HL-60/S4 treated with phorbol 12-myristate 13-acetate at 8.2 ng/mL for 4 days and 3 days (cell line): ENCODE results near the gene PCSK5.

Source experiments
- in situ Hi-C: fragments of 300-500 bp; cut with MboI; formaldehyde crosslinking; loops from 2 replicates; pipeline ENCODE4 v1.15.0; 2022; ENCODE audit warnings: low sequenced_read_pairs

Gene PCSK5

GRCh38 chr9:76221423-76221822, 330.9 kb downstream of the PCSK5 start:
- in situ Hi-C loops = no loop called here

GRCh38 chr9:76223749-76224340, 333.4 kb downstream of the PCSK5 start:
- in situ Hi-C loops = no loop called here

GRCh38 chr9:76227156-76227555, 336.7 kb downstream of the PCSK5 start:
- in situ Hi-C loops = no loop called here

DNA sequence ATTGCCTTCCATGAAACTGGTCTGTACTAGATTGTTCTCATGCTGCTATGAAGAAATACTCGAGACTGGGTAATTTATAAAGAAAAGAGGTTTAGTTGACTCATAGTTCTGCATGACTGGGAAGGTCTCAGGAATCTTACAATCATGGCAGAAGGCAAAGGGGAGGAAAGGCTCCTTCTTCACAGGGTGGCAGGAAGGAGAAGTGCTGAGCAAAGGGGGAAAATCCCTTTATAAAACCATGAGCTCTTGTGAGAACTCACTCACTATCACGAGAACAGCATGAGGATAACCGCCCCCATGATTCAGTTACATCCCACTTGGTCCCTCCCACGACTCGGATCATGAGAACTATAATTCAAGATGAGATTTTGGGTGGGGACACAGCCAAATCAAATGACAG, 340.5 kb downstream of the PCSK5 start:
- in situ Hi-C loops = no loop called here

DNA sequence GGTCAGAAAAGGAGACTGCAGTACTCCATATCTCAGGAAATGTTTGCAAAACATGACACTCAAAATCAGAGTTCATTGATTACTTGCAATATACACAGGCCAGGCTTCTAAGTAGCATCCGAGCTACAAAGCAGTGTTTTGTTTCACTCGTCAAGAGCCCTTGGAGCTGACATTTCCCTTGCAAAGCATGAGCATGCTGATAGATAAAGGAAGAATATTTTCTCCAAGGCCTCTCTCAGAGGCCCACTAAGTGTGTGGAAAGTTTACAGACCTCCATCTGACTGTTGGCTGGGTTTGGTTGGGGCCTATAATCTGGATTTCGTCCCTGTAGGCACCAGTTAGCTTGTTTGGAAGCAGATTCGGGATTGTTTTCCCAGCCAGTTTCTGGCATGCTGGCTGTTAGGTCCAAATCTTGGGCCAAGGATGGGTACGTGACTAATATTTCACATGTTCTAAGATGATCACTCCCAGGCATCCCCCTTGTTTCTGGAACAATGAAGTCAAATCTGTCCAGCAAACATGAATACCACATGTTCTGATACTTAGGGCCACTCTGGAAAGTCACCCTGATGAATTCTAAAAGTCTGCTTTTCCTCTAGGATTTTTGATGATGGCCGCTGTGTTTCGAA, 342.5 kb downstream of the PCSK5 start:
- in situ Hi-C loops = no loop called here

- in situ Hi-C loops = no loop called here
These were observed 350.1 kb downstream of the PCSK5 start for GRCh38 chr9:76240578-76240977.

GRCh38 chr9:76245518-76245917, 355.0 kb downstream of the PCSK5 start:
- in situ Hi-C loops = no loop called here

GRCh38 chr9:76246680-76247079, 356.2 kb downstream of the PCSK5 start:
- in situ Hi-C loops = no loop called here

DNA sequence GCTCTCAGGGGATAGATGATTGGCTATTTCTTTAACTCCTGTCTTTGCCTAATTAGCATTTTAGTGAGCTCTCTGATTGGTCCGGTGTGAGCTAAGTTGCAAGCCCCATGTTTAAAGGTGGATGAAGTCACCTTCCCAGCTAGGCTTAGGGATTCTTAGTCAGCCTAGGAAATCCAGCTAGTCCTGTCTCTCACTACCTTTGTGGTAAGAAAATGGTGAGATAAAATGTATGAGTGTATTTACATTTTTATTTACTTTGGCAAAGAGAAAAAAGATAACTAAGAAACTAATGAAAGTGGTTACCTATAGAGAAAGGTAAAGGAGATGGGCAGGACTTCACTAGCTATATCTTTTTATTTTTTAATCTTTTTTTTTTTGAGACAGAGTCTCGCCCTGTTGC, 357.0 kb downstream of the PCSK5 start:
- in situ Hi-C loops = no loop called here

- in situ Hi-C loops = no loop called here
These were observed 358.8 kb downstream of the PCSK5 start for GRCh38 chr9:76249309-76249708.

DNA sequence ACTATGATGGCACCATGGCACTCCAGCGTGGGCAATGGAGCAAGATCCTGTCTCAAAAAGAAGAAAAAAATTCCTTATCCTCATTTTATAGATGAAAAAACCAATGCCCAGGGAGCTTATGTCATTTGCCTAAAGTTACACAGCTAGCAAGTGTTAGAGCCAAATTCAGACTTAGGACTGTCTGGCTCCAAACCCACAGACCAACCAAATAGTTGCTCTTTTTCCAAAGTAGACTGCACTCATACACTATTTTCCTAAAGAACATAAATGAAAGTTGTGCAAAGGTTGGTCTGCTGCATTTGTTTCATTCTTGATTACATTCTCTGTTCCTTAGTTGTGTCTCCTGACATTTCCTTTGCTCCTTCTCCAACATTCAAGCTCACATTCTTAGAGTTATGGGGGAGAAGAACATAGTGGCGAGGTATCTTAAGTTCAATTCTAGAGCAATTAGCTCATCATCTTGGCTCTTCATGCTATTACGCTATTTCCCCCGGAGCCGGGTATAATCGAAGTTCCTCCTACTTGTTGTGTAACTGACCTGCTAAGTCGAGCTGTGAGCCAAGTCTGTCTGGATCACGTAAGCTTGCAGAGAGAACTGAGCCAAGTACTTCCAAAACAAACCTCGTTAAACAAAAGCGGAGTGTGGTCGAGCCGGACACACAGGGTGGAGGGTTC, 365.4 kb downstream of the PCSK5 start:
- in situ Hi-C loops = no loop called here

- in situ Hi-C loops = no loop called here
These were observed 366.8 kb downstream of the PCSK5 start for GRCh38 chr9:76257311-76257710.

GRCh38 chr9:76266649-76267283, 376.3 kb downstream of the PCSK5 start:
- in situ Hi-C loops = no loop called here

- in situ Hi-C loops = no loop called here
These were observed 376.8 kb downstream of the PCSK5 start for GRCh38 chr9:76267284-76267652.

GRCh38 chr9:76269789-76270188, 379.3 kb downstream of the PCSK5 start:
- in situ Hi-C loops = no loop called here

- in situ Hi-C loops = no loop called here
These were observed 381.3 kb downstream of the PCSK5 start for GRCh38 chr9:76271755-76272154.

DNA sequence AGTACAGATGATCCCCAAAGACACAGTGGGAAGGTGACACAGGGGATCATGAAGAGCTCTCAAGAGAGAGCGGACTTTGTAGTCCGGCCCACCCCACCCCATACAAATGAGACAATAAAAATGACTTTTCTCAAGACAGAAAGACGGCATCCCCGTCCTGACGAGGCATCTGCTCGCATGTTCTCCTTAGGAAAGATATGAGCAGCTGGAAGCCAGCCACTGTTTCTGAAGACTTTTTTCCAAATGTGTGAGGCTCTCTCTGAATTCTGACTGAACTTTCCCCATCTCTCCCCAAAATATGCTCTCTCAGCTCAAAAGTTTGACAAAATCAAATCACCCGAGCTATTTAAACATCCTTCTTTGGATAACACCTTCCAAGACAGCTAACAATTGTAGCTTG, 398.6 kb downstream of the PCSK5 start:
- in situ Hi-C loops = no loop called here

DNA sequence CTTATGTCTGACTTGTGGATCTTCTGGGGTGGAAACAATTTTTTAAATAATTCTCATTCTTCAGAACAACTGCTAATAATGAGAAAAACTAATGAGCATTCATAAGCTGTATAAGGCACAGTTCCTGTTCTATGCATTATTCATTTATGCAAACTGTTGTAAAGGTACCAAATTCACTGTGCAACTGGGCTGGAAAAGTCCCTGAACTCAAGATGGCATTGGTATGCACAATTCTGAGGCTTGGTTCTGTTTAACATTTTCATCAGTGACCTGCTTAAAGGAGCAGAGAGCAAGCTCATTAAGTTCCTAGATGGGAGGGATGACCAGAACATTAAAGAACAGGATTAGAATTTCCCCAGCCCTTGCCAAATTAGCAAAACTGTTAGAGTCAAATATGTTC, 399.2 kb downstream of the PCSK5 start:
- in situ Hi-C loops = no loop called here

DNA sequence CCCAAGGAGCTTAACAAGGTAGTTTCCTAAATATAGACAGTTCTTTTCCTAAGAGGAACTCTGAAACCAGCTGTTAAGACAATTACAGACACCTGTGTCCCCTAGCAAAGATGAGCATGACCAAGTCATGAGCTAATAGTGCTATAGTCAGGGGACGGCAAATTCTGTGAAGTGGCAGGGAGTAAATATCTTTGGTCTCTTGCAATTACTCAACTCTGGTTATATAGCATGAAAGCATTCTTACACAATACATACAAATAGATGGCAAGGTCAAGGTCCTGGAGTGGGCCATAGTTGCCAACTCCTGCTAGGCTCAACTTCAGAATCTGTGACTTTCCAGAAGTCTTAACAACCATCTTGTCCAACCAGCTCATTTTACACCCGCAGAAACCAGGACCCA, 400.1 kb downstream of the PCSK5 start:
- in situ Hi-C loops = no loop called here

- in situ Hi-C loops = no loop called here
These were observed 401.8 kb downstream of the PCSK5 start for GRCh38 chr9:76292246-76292645.

DNA sequence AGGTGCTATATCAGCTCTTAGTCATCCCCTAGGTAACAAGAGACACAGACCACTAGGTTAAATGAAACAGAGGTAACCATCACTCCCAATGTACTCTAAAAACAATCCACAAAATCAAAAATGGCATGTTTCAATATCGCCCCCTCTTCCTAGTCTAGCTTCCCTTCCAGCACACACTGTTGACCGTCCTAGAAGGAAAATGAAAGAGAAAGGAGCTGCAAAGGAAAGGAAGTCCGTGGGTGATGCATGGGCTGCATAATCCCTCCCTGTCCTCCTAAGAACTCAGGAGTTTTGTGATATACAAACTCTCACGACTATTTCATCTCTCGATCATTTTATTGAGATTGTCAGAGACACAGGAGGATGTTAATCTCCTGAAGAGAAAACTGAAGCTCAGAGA, 402.2 kb downstream of the PCSK5 start:
- in situ Hi-C loops = no loop called here

DNA sequence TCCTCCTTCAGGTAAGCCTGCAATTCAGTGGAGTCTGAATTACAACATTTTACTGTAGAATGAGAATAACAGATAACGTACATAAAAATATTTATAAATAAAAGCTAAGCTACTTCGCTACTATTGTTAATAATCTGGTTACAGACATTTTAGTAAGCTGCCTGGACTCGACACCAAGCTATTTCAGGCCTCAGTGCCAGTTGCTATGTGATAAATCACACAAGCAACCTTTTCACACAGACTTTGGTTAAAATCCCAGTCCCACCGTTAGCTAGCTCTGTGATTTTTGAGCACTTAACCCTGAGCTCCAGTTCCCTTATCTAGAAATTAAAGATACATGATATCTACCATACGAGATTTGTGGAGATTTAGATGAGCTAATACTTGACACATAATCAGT, 403.8 kb downstream of the PCSK5 start:
- in situ Hi-C loops = no loop called here
